NCI-H510A (cell line): ENCODE measurements around the gene TRIM40.

ENCODE experiments used
- DNase-seq: peaks from one replicate; lab custom pipeline; 2025; lab: John Stamatoyannopoulos, UW

Gene TRIM40

GRCh38 chr6:30135757-30136156, at the start of gene TRIM40:
TRIM40 (plus strand) TSS chr6:30136140; CDS start chr6:30137037, 897 bp downstream.
- DNase-seq: no peak

GRCh38 chr6:30087876-30088275, 48.1 kb upstream of the TRIM40 start:
- no peak for DNase-seq

GRCh38 chr6:30091577-30092381, 44.2 kb upstream of the TRIM40 start:
- DNase-seq: no peak

GRCh38 chr6:30092852-30093543, 42.9 kb upstream of the TRIM40 start:
- no peak for DNase-seq

GRCh38 chr6:30093951-30094661, 41.8 kb upstream of the TRIM40 start:
- no peak for DNase-seq

- DNase-seq: no peak
These were observed 39.1 kb upstream of the TRIM40 start for GRCh38 chr6:30096829-30097228.

- no peak for DNase-seq
These were observed 37.8 kb upstream of the TRIM40 start for GRCh38 chr6:30097902-30098768.

- DNase-seq: no peak
These were observed 35.8 kb upstream of the TRIM40 start for GRCh38 chr6:30100154-30100553.

GRCh38 chr6:30100585-30101443, 35.1 kb upstream of the TRIM40 start:
- DNase-seq: no peak

GRCh38 chr6:30101444-30102413, 34.2 kb upstream of the TRIM40 start:
- DNase-seq: no peak

GRCh38 chr6:30102414-30102969, 33.4 kb upstream of the TRIM40 start:
- DNase-seq: no peak

- DNase-seq: no peak
These were observed 32.7 kb upstream of the TRIM40 start for GRCh38 chr6:30102970-30103871.

- DNase-seq: no peak
These were observed 32.1 kb upstream of the TRIM40 start for GRCh38 chr6:30103872-30104179.

GRCh38 chr6:30104661-30105060, 31.3 kb upstream of the TRIM40 start:
- no peak for DNase-seq

GRCh38 chr6:30111266-30111856, 24.6 kb upstream of the TRIM40 start:
- DNase-seq: no peak

GRCh38 chr6:30112402-30112994, 23.4 kb upstream of the TRIM40 start:
- no peak for DNase-seq

GRCh38 chr6:30113003-30113759, 22.8 kb upstream of the TRIM40 start, which contains the start of gene TRIM31:
TRIM31 (minus strand) TSS chr6:30113090; CDS start chr6:30112805, 285 bp downstream.
- no peak for DNase-seq
